ENCODE data around the gene MMGT1. TPM values are rescaled to one million over a fixed set of nuclear protein-coding genes. Genes with fewer than 3 reads are reported as not detected.

The MMGT1 gene
- polyA plus RNA-seq (ENCODE audit: insufficient read length in 4 of 4) = 10 to 100 TPM; 27.0 to 34.3 (median 32.8) TPM

GRCh38 chrX:135973548-135974278, at the start of gene MMGT1:
Gene MMGT1, minus strand, starts transcription at chrX:135973988. Its CDS starts 313 bp downstream, at chrX:135973675.
- peak in 1 of 4 donors; percentile 63 for DNase-seq (ENCODE audit: low read depth in 4 of 4, low spot score in 3 of 4)

GRCh38 chrX:136021903-136022302, 48.1 kb upstream of the MMGT1 start:
- DNase-seq (ENCODE audit: low read depth in 4 of 4, low spot score in 3 of 4) = no peak

GRCh38 chrX:136021160-136021559, 47.4 kb upstream of the MMGT1 start:
- no peak for DNase-seq (ENCODE audit: low read depth in 4 of 4, low spot score in 3 of 4)

GRCh38 chrX:136019226-136019625, 45.4 kb upstream of the MMGT1 start:
- no peak for DNase-seq (ENCODE audit: low read depth in 4 of 4, low spot score in 3 of 4)

- no peak for DNase-seq (ENCODE audit: low read depth in 4 of 4, low spot score in 3 of 4)
Observed at GRCh38 chrX:136016881-136017280, 43.1 kb upstream of the MMGT1 start.

GRCh38 chrX:136015016-136015415, 41.2 kb upstream of the MMGT1 start:
- no peak for DNase-seq (ENCODE audit: low read depth in 4 of 4, low spot score in 3 of 4)

GRCh38 chrX:135988245-135988644, 14.5 kb upstream of the MMGT1 start:
- no peak for DNase-seq (ENCODE audit: low read depth in 4 of 4, low spot score in 3 of 4)

GRCh38 chrX:135985973-135986310, 12.2 kb upstream of the MMGT1 start:
- no peak for DNase-seq (ENCODE audit: low read depth in 4 of 4, low spot score in 3 of 4)

GRCh38 chrX:135985157-135985972, 11.6 kb upstream of the MMGT1 start, which contains the start of gene SLC9A6:
Gene SLC9A6, plus strand, starts transcription at chrX:135985435. Its CDS starts 224 bp downstream, at chrX:135985659.
- DNase-seq (ENCODE audit: low read depth in 4 of 4, low spot score in 3 of 4) = no peak

GRCh38 chrX:135984791-135985156, 11.0 kb upstream of the MMGT1 start:
- DNase-seq (ENCODE audit: low read depth in 4 of 4, low spot score in 3 of 4) = no peak

- no peak for DNase-seq (ENCODE audit: low read depth in 4 of 4, low spot score in 3 of 4)
Observed at GRCh38 chrX:135984256-135984655, 10.5 kb upstream of the MMGT1 start.

- no peak for DNase-seq (ENCODE audit: low read depth in 4 of 4, low spot score in 3 of 4)
Observed at GRCh38 chrX:135982860-135983259, 9.1 kb upstream of the MMGT1 start.

GRCh38 chrX:135981668-135982067, 7.9 kb upstream of the MMGT1 start:
- DNase-seq (ENCODE audit: low read depth in 4 of 4, low spot score in 3 of 4) = no peak

GRCh38 chrX:135981010-135981409, 7.2 kb upstream of the MMGT1 start:
- no peak for DNase-seq (ENCODE audit: low read depth in 4 of 4, low spot score in 3 of 4)

GRCh38 chrX:135977611-135978010, 3.8 kb upstream of the MMGT1 start:
- no peak for DNase-seq (ENCODE audit: low read depth in 4 of 4, low spot score in 3 of 4)

- no peak for DNase-seq (ENCODE audit: low read depth in 4 of 4, low spot score in 3 of 4)
Observed at GRCh38 chrX:135975421-135975820, 1.6 kb upstream of the MMGT1 start.

GRCh38 chrX:135974279-135974856, 580 bp upstream of the MMGT1 start:
- DNase-seq (ENCODE audit: low read depth in 4 of 4, low spot score in 3 of 4) = no peak

GRCh38 chrX:135973025-135973547, 702 bp downstream of the MMGT1 start:
- no peak for DNase-seq (ENCODE audit: low read depth in 4 of 4, low spot score in 3 of 4)

GRCh38 chrX:135951291-135951690, 22.5 kb downstream of the MMGT1 start:
- no peak for DNase-seq (ENCODE audit: low read depth in 4 of 4, low spot score in 3 of 4)

GRCh38 chrX:135944486-135944885, 29.3 kb downstream of the MMGT1 start:
- DNase-seq (ENCODE audit: low read depth in 4 of 4, low spot score in 3 of 4) = no peak

Data from right renal pelvis (tissue), 4 donors.